CD4-positive, alpha-beta T cell (primary cell): Measurements from ENCODE around the gene WDR3. TPM values are rescaled to one million over a fixed set of nuclear protein-coding genes. Genes with fewer than 3 reads are reported as not detected.

ENCODE experiments used
- ATAC-seq: fragments of 200-7000 bp; cut with Tn5 transposase; one replicate; pipeline ENCODE4 v1.10.0; 2022; ENCODE audit warnings: mild to moderate bottlenecking; ENCODE audit not compliant: poor library complexity
- CTCF ChIA-PET: fragments of 350-600 bp; sonication (Branson Sonifier 250); formaldehyde crosslinking; loops from one replicate; lab custom pipeline; 2021; ENCODE audit warnings: antibody characterized with exemption, inconsistent platforms; lab: Charles Lee
- POLR2A ChIA-PET: fragments of 350-600 bp; sonication (Branson Sonifier 250); formaldehyde crosslinking; loops from one replicate; lab custom pipeline; 2021; ENCODE audit warnings: antibody characterized with exemption, inconsistent platforms; lab: Charles Lee
- DNase-seq, 14 experiments: peaks; one replicate each; pipeline ENCODE4 v3.0.0-alpha.2; 2013 to 2020; ENCODE audit warnings: mixed read lengths in 2 of 14
- H3K27ac ChIP-seq, 2 donors: one replicate each; pipeline versions ENCODE4 v1.5.1 to v1.7.0; 2013; ENCODE audit warnings: low read length in 2 of 2, low read depth in 1 of 2, mild to moderate bottlenecking in 1 of 2
- H3K27me3 ChIP-seq, 2 experiments: 1 replicate in 1 of 2; 2 replicates in 1 of 2; pipeline versions ENCODE4 v1.6.1 to v1.7.0; 2013; ENCODE audit warnings: low read length in 2 of 2, control low read depth in 1 of 2, mild to moderate bottlenecking in 1 of 2, moderate library complexity in 1 of 2; ENCODE audit not compliant: insufficient read depth in 2 of 2, control insufficient read depth in 1 of 2
- H3K36me3 ChIP-seq: one replicate; pipeline ENCODE4 v1.6.1; 2013; ENCODE audit warnings: low read length, control low read depth; ENCODE audit not compliant: insufficient read depth
- H3K4me1 ChIP-seq: one replicate; pipeline ENCODE4 v1.6.1; 2013; ENCODE audit warnings: low read length, control low read depth; ENCODE audit not compliant: insufficient read depth
- H3K4me3 ChIP-seq: one replicate; pipeline ENCODE4 v1.5.1; 2013; ENCODE audit warnings: mild to moderate bottlenecking, low read length, moderate library complexity
- H3K9me3 ChIP-seq, 2 experiments: 1 replicate in 1 of 2; 2 replicates in 1 of 2; pipeline versions ENCODE4 v1.6.1 to v1.7.0; 2013; ENCODE audit warnings: low read length in 2 of 2, mild to moderate bottlenecking in 2 of 2, control low read depth in 1 of 2, moderate library complexity in 1 of 2; ENCODE audit not compliant: control insufficient read depth in 1 of 2, insufficient read depth in 1 of 2
- H3K27ac Mint-ChIP-seq: one replicate; pipeline ENCODE4 v1.8.0; 2020; ENCODE audit warnings: mixed read lengths
- H3K27me3 Mint-ChIP-seq: one replicate; pipeline ENCODE4 v1.8.0; 2021; ENCODE audit warnings: mixed read lengths
- H3K36me3 Mint-ChIP-seq: one replicate; pipeline ENCODE4 v1.8.0; 2021; ENCODE audit warnings: low read depth, mixed read lengths
- H3K4me1 Mint-ChIP-seq: one replicate; pipeline ENCODE4 v1.8.0; 2021; ENCODE audit warnings: low read depth, mixed read lengths
- H3K4me3 Mint-ChIP-seq: one replicate; pipeline ENCODE4 v1.8.0; 2020; ENCODE audit warnings: mild to moderate bottlenecking, mixed read lengths
- H3K9me3 Mint-ChIP-seq: one replicate; pipeline ENCODE4 v1.8.0; 2020; ENCODE audit warnings: mixed read lengths
- CTCF ChIP-seq: fragments of 200-600 bp; IDR thresholded peaks from one replicate; pipeline ENCODE4 v1.8.0; 2022; ENCODE audit warnings: antibody characterized with exemption, mild to moderate bottlenecking
- intact Hi-C, 2 experiments: fragments of 100-400 bp; cut with DNase I in 1 of 2; cut with micrococcal nuclease in 1 of 2; formaldehyde crosslinking; loops; one replicate each; pipeline versions ENCODE4 v1.15.1 to v1.9.0; 2023 to 2025; cut with DNase I, micrococcal nuclease
- total RNA-seq, 174 experiments: library from RNA in 2 of 174; stranded (reverse) in 2 of 174; gene quantifications; one replicate each; pipeline ENCODE4 v1.2.3 and lab custom pipeline; 2021 to 2026

Gene WDR3
- total RNA-seq, 2 experiments from 2014 or later = 5.8 to 7.5 TPM

- Histone ChIP-seq H3K27me3 (peaks cover 0 to 4% of the 10 kb centered on the region in 2 experiments), H3K4me3 (no peak overlapping the region), H3K36me3 (no peaks in the 10 kb centered on the region), H3K27ac (no peak overlapping the region), H3K9me3 (no peaks in the 10 kb centered on the region), H3K4me1 (no peaks in the 10 kb centered on the region)
- ChIA-PET POLR2A (no interaction called here), CTCF (no interaction called here)
- peaks cover 35% of the 10 kb centered on the region for H3K27me3 Mint-ChIP-seq
- no peak overlapping the region for H3K4me3 Mint-ChIP-seq
- ATAC-seq (no peak), DNase-seq (no peak)
- no peaks in the 10 kb centered on the region for H3K4me1 Mint-ChIP-seq
- intact Hi-C loops = no loop called here
- TF ChIP-seq CTCF = no peak
- H3K36me3 Mint-ChIP-seq = no peaks in the 10 kb centered on the region
- H3K27ac Mint-ChIP-seq = no peak overlapping the region
- no peaks in the 10 kb centered on the region for H3K9me3 Mint-ChIP-seq
Observed at GRCh38 chr1:118012515-118013124, 83.1 kb downstream of the WDR3 start.

- Mint-ChIP-seq H3K27ac (no peak overlapping the region), H3K4me3 (no peak overlapping the region), H3K27me3 (peaks cover 35% of the 10 kb centered on the region), H3K36me3 (no peaks in the 10 kb centered on the region), H3K4me1 (no peaks in the 10 kb centered on the region), H3K9me3 (no peaks in the 10 kb centered on the region)
- H3K9me3 ChIP-seq = no peaks in the 10 kb centered on the region
- no peaks in the 10 kb centered on the region for H3K4me1 ChIP-seq
- DNase-seq (no peak), ATAC-seq (no peak)
- H3K27ac ChIP-seq = no peak overlapping the region
- intact Hi-C loops = no loop called here
- no peaks in the 10 kb centered on the region for H3K36me3 ChIP-seq
- ChIA-PET CTCF (no interaction called here), POLR2A (no interaction called here)
- no peak overlapping the region for H3K4me3 ChIP-seq
- no peak for TF ChIP-seq CTCF
- no peaks in the 10 kb centered on the region for H3K27me3 ChIP-seq
Observed at GRCh38 chr1:118013336-118013735, 83.8 kb downstream of the WDR3 start.

- Histone ChIP-seq H3K27me3 (no peaks in the 10 kb centered on the region), H3K4me1 (no peaks in the 10 kb centered on the region), H3K27ac (no peak overlapping the region), H3K36me3 (no peaks in the 10 kb centered on the region), H3K9me3 (no peaks in the 10 kb centered on the region), H3K4me3 (no peak overlapping the region)
- POLR2A ChIA-PET = no interaction called here
- CTCF ChIA-PET = no interaction called here
- no peaks in the 10 kb centered on the region for H3K36me3 Mint-ChIP-seq
- DNase-seq (no peak), ATAC-seq (no peak)
- intact Hi-C loops = no loop called here
- H3K9me3 Mint-ChIP-seq = no peaks in the 10 kb centered on the region
- no peaks in the 10 kb centered on the region for H3K4me1 Mint-ChIP-seq
- H3K4me3 Mint-ChIP-seq = no peak overlapping the region
- TF ChIP-seq CTCF = no peak
- no peak overlapping the region for H3K27ac Mint-ChIP-seq
- H3K27me3 Mint-ChIP-seq = peaks cover 30% of the 10 kb centered on the region
Observed at GRCh38 chr1:118013938-118014337, 84.4 kb downstream of the WDR3 start.

Other genes with a start within 250 kb of the WDR3 start
- 10 to 100 TPM; 18.1 to 18.9 TPM for gene GDAP2, start 118 bp upstream of the WDR3 start, total RNA-seq